ENCODE measurements around the gene DRD1. TPM values are rescaled to one million over a fixed set of nuclear protein-coding genes. Genes with fewer than 3 reads are reported as not detected.

Gene DRD1
- under 1 TPM; 0.04 to 0.11 (median 0.06) TPM for polyA plus RNA-seq (ENCODE audit: insufficient read depth in 1 of 5, insufficient read length in 5 of 5, low replicate concordance in 1 of 5)
- long read RNA-seq, donor 1, result 0 reads
- long read RNA-seq, donor 2, result 0 reads
- long read RNA-seq, donor 3, result 0 reads
- long read RNA-seq, donor 4, result 0 reads
- long read RNA-seq, donor 5, result 0 reads
- long read RNA-seq, donor 6, result 0 reads
- long read RNA-seq, donor 7, result 0 reads
- long read RNA-seq, donor 8, result 0 reads

- peak in 1 of 2 donors; percentile 17 for DNase-seq
These were observed at the start of gene DRD1 for GRCh38 chr5:175444060-175444904. Gene DRD1, minus strand, starts transcription at chr5:175444182. Its CDS starts 1,083 bp downstream, at chr5:175443099.

GRCh38 chr5:175493726-175494125 is 49.7 kb upstream of the DRD1 start:
- DNase-seq, result no peak

- DNase-seq, result no peak
These were observed 49.3 kb upstream of the DRD1 start for GRCh38 chr5:175493260-175493659.

- DNase-seq, result no peak
These were observed 47.2 kb upstream of the DRD1 start for GRCh38 chr5:175491223-175491622.

- no peak for DNase-seq
These were observed 45.9 kb upstream of the DRD1 start for GRCh38 chr5:175489693-175490443.

- DNase-seq, result no peak
These were observed 43.7 kb upstream of the DRD1 start for GRCh38 chr5:175487514-175488222.

- DNase-seq, result no peak
These were observed 41.6 kb upstream of the DRD1 start for GRCh38 chr5:175485631-175486030.

- no peak for DNase-seq
These were observed 40.8 kb upstream of the DRD1 start for GRCh38 chr5:175484829-175485228.

- no peak for DNase-seq
These were observed 40.3 kb upstream of the DRD1 start for GRCh38 chr5:175484322-175484721.

GRCh38 chr5:175483337-175483736 is 39.4 kb upstream of the DRD1 start:
- no peak for DNase-seq

GRCh38 chr5:175479125-175479881 is 35.3 kb upstream of the DRD1 start:
- DNase-seq, result no peak

- DNase-seq, result peak; percentile 84 to 89
These were observed 34.6 kb upstream of the DRD1 start, which contains the start of gene SFXN1 for GRCh38 chr5:175478384-175479124. Gene SFXN1, plus strand, starts transcription at chr5:175478560. Its CDS starts 13,544 bp downstream, at chr5:175492104.

- no peak for DNase-seq
These were observed 34.0 kb upstream of the DRD1 start for GRCh38 chr5:175478008-175478383.

- DNase-seq, result no peak
These were observed 33.5 kb upstream of the DRD1 start for GRCh38 chr5:175477440-175477839.

GRCh38 chr5:175475248-175475647 is 31.3 kb upstream of the DRD1 start:
- no peak for DNase-seq

- DNase-seq, result no peak
These were observed 28.4 kb upstream of the DRD1 start for GRCh38 chr5:175472378-175472777.

GRCh38 chr5:175471628-175472027 is 27.6 kb upstream of the DRD1 start:
- no peak for DNase-seq

- DNase-seq, result no peak
These were observed 27.2 kb upstream of the DRD1 start for GRCh38 chr5:175471196-175471595.

GRCh38 chr5:175470781-175471180 is 26.8 kb upstream of the DRD1 start:
- peak; percentile 20 to 60 for DNase-seq

GRCh38 chr5:175469916-175470315 is 25.9 kb upstream of the DRD1 start:
- DNase-seq, result no peak

Measured in right lung (tissue), 10 donors.